HG02943 (cell line): Measurements from ENCODE around the gene CCNK.

ENCODE experiments used
- ATAC-seq: cut with Tn5 transposase; IDR thresholded peaks from one replicate; pipeline ENCODE4 v1.9.1; 2021; ENCODE audit warnings: mild to moderate bottlenecking, low read depth, moderate library complexity; ENCODE audit not compliant: unreplicated experiment

Gene CCNK

DNA sequence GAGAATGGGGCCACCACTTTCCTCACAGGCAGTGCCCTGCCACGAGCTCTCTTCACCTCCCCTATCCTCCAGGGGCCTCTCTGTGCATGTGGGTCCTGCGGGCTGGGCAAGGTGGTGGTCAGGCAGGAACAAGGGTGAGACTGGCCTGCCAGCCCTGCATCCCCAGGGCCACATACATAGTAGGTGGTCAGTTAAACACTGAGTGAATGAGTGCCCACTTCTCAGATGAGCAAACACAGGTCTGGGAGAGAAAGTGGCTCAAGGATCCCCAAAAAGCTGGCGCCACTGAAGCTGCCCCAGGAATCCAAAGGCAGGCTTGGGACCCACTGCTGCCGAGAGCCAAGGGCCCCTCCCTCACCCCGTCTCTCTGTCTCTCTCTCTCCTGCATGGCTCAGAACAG lies 51.1 kb downstream of the CCNK start:
- ATAC-seq, result no peak

DNA sequence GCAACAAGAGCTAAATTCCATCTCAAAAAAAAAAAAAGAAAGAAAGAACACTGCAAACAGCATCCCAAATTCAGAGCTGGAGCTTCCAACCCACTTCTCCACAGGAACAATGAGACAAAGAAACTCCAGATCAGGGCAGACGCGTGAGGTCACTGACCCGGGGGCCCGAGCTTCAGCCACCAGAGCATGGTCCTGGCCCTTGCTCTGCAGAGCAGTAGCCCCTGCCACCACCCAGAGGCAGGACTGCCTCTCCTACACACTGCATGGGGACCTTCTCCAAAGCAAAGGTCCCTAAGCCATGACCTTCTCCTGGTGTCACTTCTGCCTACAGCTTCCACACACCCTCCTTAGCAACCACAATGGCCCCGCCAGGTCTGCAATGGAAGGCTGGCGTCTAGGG lies 53.1 kb downstream of the CCNK start:
- no peak for ATAC-seq

DNA sequence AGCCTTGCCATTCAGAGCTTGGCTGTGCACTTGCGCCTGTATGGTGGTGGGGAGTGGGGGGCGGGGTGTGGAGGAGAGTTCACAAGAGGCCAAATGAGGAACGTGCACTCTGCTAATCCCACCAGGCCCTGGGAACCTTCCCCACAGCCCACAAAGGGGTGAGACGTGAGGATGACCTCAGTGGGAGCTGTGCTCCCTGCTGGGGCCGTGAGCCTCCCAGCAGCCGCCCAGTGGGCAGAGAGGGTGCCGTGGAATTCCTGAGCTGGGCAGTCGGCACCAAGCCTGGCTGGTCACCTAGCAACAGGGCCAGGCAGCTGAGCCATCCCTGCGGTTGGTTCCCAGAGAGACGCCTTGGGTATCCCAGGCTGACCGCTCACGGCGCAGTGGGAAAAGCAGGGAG lies 53.7 kb downstream of the CCNK start:
- ATAC-seq, result no peak

GRCh38 chr14:99535448-99535847 lies 54.2 kb downstream of the CCNK start:
- no peak for ATAC-seq

- ATAC-seq, result no peak
These were observed 54.9 kb downstream of the CCNK start for GRCh38 chr14:99535908-99536778.

DNA sequence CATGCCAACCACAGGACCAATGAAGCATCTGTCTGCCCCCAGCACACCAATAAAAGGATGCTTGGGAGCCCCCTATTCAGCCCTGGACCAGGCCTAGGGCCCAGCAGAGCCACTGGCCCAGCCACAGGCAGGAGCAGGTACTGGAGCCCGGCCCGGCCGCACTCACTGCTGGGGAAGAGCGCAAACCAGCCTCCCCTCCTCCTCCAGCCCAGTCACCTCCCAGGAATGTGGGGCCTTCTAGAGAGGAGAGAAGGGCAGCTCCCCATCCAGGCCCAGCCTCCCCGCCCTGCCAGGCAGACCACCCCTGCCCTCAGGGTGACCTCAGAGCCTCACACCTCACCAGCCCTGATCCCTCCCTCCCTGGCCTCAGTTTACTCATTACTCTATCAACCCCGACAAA lies 56.2 kb downstream of the CCNK start:
- ATAC-seq, result no peak

DNA sequence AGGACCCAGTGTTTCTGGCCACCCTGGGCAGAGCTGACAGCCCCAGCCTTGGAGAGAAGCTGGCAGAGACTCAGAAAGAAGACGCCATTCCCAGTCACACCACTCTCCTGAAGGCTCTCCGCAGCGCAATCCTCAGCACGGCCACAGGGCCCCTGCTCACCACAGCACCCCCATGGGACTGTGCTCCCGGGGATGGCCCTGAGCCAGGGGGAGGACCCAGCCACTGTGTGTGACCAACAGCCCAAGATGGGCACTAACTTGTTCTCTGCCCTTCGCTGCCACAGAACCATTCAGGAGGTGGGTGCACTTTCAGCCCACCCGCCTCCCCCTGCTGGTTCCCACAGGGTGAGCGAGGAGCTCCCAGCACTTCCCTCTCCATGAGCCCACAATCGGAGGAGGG lies 57.1 kb downstream of the CCNK start:
- no peak for ATAC-seq

DNA sequence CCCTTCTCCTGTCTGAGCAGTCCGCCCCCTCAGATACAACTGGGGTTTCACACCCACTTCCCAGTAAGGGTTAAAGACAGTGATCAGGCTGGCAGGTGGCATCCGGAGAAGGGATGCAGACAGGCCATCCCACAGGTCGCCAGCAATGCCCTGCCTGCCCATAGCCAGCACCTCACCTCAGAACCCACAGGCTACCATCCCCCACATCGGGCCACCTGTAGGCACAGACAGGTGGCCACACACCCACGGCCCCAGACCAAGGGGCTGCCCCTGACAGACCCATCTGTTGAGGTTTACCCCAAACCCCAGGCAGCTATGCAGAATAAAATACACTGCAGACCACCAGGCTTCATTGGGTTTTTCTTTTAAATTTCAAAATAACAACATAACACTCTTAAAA lies 57.5 kb downstream of the CCNK start:
- ATAC-seq, result no peak

DNA sequence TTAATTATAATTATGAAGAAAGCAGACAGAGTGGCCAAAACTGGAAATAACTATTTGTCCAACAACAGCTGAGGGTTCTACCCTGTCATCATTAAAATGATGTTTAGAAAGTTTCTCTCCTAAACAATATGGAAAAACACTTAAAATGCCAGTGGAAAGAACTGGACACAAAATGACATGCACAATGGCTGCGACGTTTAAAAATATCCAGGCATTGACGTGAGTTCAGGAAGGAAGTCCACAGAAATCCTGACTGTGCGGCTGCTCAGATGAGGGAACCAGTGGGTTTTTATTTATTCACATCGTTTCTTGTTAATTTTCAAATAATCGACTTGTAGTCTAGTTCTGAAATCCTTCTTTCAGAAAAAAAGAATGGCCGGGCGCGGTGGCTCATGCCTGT lies 58.3 kb downstream of the CCNK start:
- no peak for ATAC-seq

DNA sequence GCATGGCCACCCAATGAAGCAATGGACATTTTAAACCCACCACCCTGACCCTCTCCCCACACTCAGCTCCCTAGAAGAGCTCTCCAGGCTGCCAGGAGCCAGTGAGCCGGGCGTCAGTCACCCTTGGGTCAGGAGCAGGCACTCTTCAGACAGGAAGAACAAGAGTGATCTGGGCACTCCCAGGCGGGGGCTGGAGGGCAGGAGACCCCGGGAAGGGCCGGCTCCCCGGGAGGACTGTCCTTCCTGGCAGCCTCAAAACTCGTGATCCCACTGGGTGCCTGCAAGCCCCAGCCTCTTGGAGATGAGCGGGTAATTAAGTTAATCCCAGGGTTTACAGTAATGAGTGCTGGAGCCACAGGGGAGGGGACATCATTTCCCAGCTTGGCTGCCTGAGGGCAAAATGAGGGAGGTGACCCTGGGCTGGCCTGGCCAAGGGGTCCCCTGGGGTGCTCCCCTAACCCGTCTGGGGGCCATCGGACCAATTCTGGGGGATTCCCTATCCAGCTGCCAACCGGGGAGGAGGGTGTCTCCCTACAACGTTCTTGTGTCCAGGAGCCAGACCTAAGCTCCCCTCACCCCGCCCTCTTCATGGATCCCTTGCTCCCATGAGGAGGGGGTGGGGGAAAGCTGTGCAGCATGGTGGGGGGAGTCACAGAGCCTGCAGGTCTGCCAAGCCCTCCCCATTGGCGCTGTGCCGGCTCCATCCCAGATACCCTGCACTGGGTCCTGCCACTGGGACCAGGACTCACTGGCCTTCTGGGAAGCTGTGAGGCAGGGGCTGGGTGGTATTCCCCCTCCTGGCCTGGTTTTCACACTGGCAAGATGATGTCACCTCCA lies 59.2 kb downstream of the CCNK start:
- no peak for ATAC-seq

DNA sequence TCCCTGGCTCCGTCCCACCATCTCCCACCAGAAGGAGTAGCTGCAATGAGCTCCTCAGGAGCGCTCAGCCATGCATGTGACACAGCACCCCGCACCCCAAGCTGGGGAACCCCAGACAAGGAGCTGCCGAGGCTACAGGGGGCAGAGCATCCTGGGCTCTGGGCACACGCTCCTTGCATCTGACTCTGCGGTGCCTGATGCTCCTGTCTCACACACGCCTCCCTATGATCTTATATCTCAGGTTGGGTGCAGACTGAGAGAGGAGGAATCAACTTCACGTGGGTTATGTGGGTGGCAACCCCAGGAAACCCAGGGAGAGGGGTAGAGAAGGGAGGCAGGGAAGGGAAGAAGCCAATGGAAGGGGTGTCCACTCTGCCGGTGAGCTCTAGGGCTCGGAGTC lies 60.0 kb downstream of the CCNK start:
- no peak for ATAC-seq

- no peak for ATAC-seq
These were observed 60.7 kb downstream of the CCNK start for GRCh38 chr14:99541677-99542470.

GRCh38 chr14:99542566-99542965 lies 61.4 kb downstream of the CCNK start:
- no peak for ATAC-seq

- no peak for ATAC-seq
These were observed 62.2 kb downstream of the CCNK start for GRCh38 chr14:99543370-99543769.

- no peak for ATAC-seq
These were observed 62.8 kb downstream of the CCNK start for GRCh38 chr14:99543985-99544384.

DNA sequence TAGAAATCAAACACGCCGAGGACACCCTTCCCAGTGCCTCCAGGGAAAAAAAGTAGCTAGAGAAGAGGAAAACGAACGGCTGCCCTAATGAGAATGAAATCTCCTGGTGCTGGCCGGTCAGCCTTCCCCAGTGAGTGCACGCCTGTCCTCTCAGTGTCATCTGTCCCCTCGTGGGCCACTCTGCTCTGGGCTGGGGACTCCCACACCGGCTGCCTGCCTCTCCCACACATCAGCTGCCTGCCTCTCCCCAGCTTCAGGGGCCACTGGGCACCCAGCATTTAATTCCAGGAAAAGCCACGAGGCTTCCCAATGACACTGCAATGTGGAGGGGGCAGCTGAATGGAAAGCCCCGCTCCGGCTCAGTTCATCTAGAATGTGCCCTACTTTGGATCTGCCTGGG lies 63.8 kb downstream of the CCNK start:
- no peak for ATAC-seq

DNA sequence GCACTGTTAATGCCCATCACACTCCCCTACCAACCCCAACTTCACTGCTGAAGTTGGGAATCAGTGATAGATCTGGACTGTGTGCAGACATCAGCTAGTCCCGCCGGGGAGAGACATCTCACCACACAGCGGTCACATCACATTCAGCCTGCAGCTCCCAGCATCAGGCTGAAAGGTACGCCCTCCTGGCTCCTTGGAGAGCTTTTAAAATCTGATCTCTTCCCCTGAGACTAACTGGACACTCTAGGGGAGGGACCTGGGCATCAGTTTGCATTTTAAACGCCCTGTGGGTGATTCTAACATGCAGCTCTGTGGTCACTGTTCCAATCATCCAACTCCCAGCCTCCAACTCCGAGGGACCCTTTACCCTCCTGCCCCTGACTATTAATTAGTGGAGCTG lies 64.4 kb downstream of the CCNK start:
- no peak for ATAC-seq

DNA sequence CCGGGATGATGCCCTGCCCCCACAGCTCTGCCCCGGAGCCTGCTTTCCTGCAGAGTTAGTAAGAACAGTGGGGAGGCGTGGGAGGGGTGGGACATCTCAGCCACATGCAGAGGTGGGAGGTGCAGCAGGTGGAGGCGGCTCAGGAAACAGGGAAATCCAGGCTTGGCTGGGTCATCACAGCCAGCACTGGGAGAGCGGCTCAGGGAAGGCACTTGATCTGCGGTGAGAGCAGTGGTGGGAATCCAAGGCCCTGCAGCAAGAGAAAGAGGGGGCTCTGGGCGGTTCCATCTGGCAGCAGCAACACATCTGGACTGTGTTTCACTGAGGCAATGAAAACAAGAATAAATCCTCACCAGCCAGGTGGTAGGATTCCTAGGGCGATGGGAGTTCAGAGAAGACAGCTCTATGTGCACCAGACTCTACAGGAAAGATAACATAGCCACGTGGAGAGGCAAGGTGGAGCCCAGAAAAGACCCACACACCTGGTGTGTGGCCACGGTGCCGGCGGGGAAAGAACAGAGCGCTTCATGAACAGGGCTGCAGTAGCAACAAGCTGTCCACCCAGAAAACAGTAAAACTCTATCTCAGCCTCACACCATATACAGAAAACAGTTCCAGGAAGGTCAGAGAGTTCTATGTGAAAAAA lies 65.1 kb downstream of the CCNK start:
- ATAC-seq, result no peak

- no peak for ATAC-seq
These were observed 67.0 kb downstream of the CCNK start for GRCh38 chr14:99548255-99548654.

- no peak for ATAC-seq
These were observed 67.8 kb downstream of the CCNK start for GRCh38 chr14:99548871-99549515.
